Measurements from ENCODE around the gene CPT2. TPM values are rescaled to one million over a fixed set of nuclear protein-coding genes. Genes with fewer than 3 reads are reported as not detected.

Gene CPT2
- total and polyA plus RNA-seq, 9 of the 15 experiments (the other 6 are each of a cell fraction or from before 2014, with no cell fraction given): 7.6 to 25.1 (median 16.8) TPM

GRCh38 chr1:53256511-53257453 lies 60.2 kb downstream of the CPT2 start (continued):
- TF ChIP-seq POLR3A (IDR thresholded peaks at IDR 0.05; ENCODE audit: borderline replicate concordance, extremely low read depth, insufficient read depth, insufficient read length) (no peak), ZNF644 (tag; IDR thresholded peaks at IDR 0.05; ENCODE audit: low read depth) (no peak), STAT6 (CRISPR knock-in tag; IDR thresholded peaks at IDR 0.05) (no peak), ZC3H8 (IDR thresholded peaks at IDR 0.05) (no peak), KDM2B (CRISPR knock-in tag; IDR thresholded peaks at IDR 0.05) (no peak), NCOA2 (IDR thresholded peaks at IDR 0.05; ENCODE audit: partially characterized antibody in 2 of 2) (no peak), ZNF12 (CRISPR knock-in tag; IDR thresholded peaks at IDR 0.05) (no peak)
